A549 (cell line): ENCODE data around the gene BCL2.

Source experiments
- CTCF ChIP-seq: fragments of >200 bp; sonication (Bioruptor Twin); formaldehyde crosslinking; IDR thresholded peaks from 3 replicates; pipeline ENCODE4 v1.5.1; 2016
- E2F6 ChIP-seq: IDR thresholded peaks from 2 replicates; pipeline ENCODE4 v1.6.1; 2012; ENCODE audit warnings: low read depth, borderline replicate concordance
- ELK1 ChIP-seq: fragments of 150-350 bp; IDR thresholded peaks from 2 replicates; pipeline ENCODE4 v1.6.1; 2014; ENCODE audit warnings: low read depth, mild to moderate bottlenecking, low read length
- EP300 ChIP-seq, 2 experiments: fragments of >200 bp; sonication (Bioruptor Twin); formaldehyde crosslinking; IDR thresholded peaks; 2 replicates in 1 of 2; 3 replicates in 1 of 2; pipeline ENCODE4 v1.6.1; 2016 to 2017
- HDAC2 ChIP-seq: fragments of 200-600 bp; sonication (generic); IDR thresholded peaks from 2 replicates; pipeline ENCODE4 v1.6.1; 2016
- MAZ ChIP-seq: fragments of 150-350 bp; IDR thresholded peaks from 2 replicates; pipeline ENCODE4 v1.6.1; 2014; ENCODE audit warnings: antibody characterized with exemption, low read depth, low read length, borderline replicate concordance
- POLR2A ChIP-seq: IDR thresholded peaks from 2 replicates; pipeline ENCODE4 v1.6.1; 2012; ENCODE audit warnings: mild to moderate bottlenecking, low read length
- REST ChIP-seq: fragments of 200-600 bp; sonication (generic); IDR thresholded peaks from 2 replicates; pipeline ENCODE4 v1.6.1; 2016; ENCODE audit warnings: antibody characterized with exemption, mild to moderate bottlenecking, moderate library complexity
- RFX5 ChIP-seq: fragments of 450-650 bp; IDR thresholded peaks from 2 replicates; pipeline ENCODE4 v1.7.1; 2014; ENCODE audit warnings: antibody characterized with exemption, mild to moderate bottlenecking, moderate library complexity
- ZNF302 ChIP-seq: fragments of 250-450 bp; sonication (Bioruptor Pico); IDR thresholded peaks from 2 replicates; pipeline ENCODE4 v1.9.0; 2021; ENCODE audit warnings: inconsistent platforms, mild to moderate bottlenecking, moderate library complexity

GRCh38 chr18:63224630-63225029, 94.9 kb downstream of the BCL2 start:
- TF ChIP-seq HDAC2: no peak
- no peak for TF ChIP-seq ELK1
- no peak for TF ChIP-seq E2F6
- no peak for TF ChIP-seq CTCF
- no peak for TF ChIP-seq POLR2A
- no peak for TF ChIP-seq REST
- TF ChIP-seq ZNF302 (CRISPR knock-in tag): no peak
- no peak for TF ChIP-seq RFX5
- TF ChIP-seq EP300 (IDR thresholded peaks at IDR 0.05): no peak
- TF ChIP-seq MAZ: no peak
